HG02884 (cell line): Measurements from ENCODE around the gene OR56A4.
"Not testable (repeated sequence)": the region's sequence is repeated elsewhere in the genome, so short reads cannot be mapped to it uniquely, and the experiment has no call there.

Source experiments
- ATAC-seq: cut with Tn5 transposase; IDR thresholded peaks from one replicate; pipeline ENCODE4 v1.9.1; 2021; ENCODE audit warnings: mild to moderate bottlenecking, moderate library complexity; ENCODE audit not compliant: unreplicated experiment

OR56A4 gene

DNA sequence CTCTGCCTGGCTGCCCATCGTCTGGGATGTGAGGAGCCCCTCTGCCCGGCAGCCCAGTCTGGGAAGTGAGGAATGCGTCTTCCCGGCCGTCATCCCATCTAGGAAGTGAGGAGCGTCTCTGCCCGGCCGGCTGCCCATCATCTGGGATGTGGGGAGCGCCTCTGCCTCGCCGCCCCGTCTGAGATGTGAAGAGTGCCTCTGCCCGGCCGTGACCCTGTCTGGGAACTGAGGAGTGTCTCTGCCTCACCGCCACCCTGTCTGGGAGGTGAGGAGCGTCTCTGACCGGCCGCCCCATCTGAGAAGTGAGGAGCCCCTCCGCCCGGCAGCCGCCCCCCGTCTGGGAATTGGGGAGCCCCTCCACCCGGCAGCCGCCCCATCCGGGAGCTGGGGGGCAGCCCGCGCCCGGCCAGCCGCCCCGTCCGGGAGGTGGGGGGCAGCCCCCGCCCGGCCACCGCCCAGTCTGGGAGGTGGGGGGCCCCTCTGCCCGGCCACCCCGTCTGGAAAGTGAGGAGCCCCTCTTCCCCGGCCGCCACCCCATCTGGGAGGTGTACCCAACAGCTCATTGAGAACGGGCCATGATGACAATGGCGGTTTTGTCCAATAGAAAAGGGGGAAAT lies 45.9 kb downstream of the OR56A4 start:
- not testable (repeated sequence) for ATAC-seq

DNA sequence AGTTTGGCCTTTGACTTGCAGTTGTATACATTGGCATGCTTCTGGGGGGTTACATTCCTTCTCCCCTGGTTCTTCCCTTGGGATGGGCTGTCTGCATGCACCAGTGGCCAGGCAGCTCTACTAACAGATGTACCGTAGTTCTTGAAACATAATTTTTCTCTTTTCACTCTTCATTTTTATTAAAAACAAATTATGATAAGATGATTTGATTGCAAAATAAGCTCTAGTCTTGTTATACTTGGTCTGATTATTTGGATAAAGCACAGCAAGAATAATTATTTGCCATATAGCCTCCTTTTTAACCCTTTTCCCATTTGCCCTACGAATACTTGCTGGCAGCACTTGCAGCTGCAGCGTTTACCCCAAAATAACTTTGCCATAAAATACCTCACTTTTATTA lies 51.2 kb downstream of the OR56A4 start:
- no peak for ATAC-seq
